CD4-positive, alpha-beta memory T cell (primary cell): Measurements from ENCODE around the gene EMC10. TPM values are rescaled to one million over a fixed set of nuclear protein-coding genes. Genes with fewer than 3 reads are reported as not detected.

Experiments used
- CTCF ChIA-PET: fragments of 350-600 bp; sonication (Branson Sonifier 250); formaldehyde crosslinking; loops from one replicate; lab custom pipeline; 2021; ENCODE audit warnings: inconsistent platforms; ENCODE audit not compliant: partially characterized antibody; lab: Charles Lee
- POLR2A ChIA-PET: fragments of 350-600 bp; sonication (Branson Sonifier 250); formaldehyde crosslinking; loops from one replicate; lab custom pipeline; 2021; ENCODE audit not compliant: partially characterized antibody; lab: Charles Lee
- DNase-seq, 5 donors: peaks; one replicate each; pipeline versions ENCODE4 v3.0.0 to v3.0.0-alpha.2; 2020 to 2022; ENCODE audit warnings: mixed read lengths in 1 of 5
- H3K27ac ChIP-seq: one replicate; pipeline ENCODE4 v1.7.0; 2013; ENCODE audit warnings: low read depth, low read length
- H3K27me3 ChIP-seq: 2 replicates; pipeline ENCODE4 v1.7.0; 2013; ENCODE audit warnings: mild to moderate bottlenecking, low read length, moderate library complexity; ENCODE audit not compliant: insufficient read depth
- H3K36me3 ChIP-seq: 2 replicates; pipeline ENCODE4 v1.7.0; 2013; ENCODE audit warnings: mild to moderate bottlenecking, low read length, moderate library complexity; ENCODE audit not compliant: insufficient read depth
- H3K4me1 ChIP-seq: 2 replicates; pipeline ENCODE4 v1.7.0; 2013; ENCODE audit warnings: mild to moderate bottlenecking, low read length, moderate library complexity; ENCODE audit not compliant: insufficient read depth
- H3K4me3 ChIP-seq, 2 donors: one replicate each; pipeline ENCODE4 v1.7.0; 2013; ENCODE audit warnings: low read length in 2 of 2, mild to moderate bottlenecking in 1 of 2
- H3K9me3 ChIP-seq, 2 donors: one replicate each; pipeline ENCODE4 v1.7.0; 2013; ENCODE audit warnings: low read length in 2 of 2, control low read depth in 1 of 2; ENCODE audit not compliant: control insufficient read depth in 1 of 2
- H3K27ac Mint-ChIP-seq, 7 donors: one replicate each; pipeline ENCODE4 v1.8.0; 2020 to 2021; ENCODE audit warnings: mixed read lengths in 7 of 7, mild to moderate bottlenecking in 6 of 7, inconsistent platforms in 3 of 7, moderate library complexity in 3 of 7
- H3K27me3 Mint-ChIP-seq, 2 donors: one replicate each; pipeline ENCODE4 v1.8.0; 2020 to 2021; ENCODE audit warnings: mixed read lengths in 2 of 2
- H3K36me3 Mint-ChIP-seq, 2 donors: one replicate each; pipeline ENCODE4 v1.8.0; 2020 to 2021; ENCODE audit warnings: mixed read lengths in 2 of 2, inconsistent platforms in 1 of 2, mild to moderate bottlenecking in 1 of 2
- H3K4me1 Mint-ChIP-seq, 4 donors: one replicate each; pipeline ENCODE4 v1.8.0; 2020 to 2021; ENCODE audit warnings: mixed read lengths in 4 of 4, mild to moderate bottlenecking in 1 of 4
- H3K4me3 Mint-ChIP-seq, 8 donors: one replicate each; pipeline ENCODE4 v1.8.0; 2020 to 2021; ENCODE audit warnings: mixed read lengths in 8 of 8, mild to moderate bottlenecking in 7 of 8, moderate library complexity in 6 of 8, inconsistent platforms in 3 of 8
- H3K9me3 Mint-ChIP-seq, 8 donors: one replicate each; pipeline ENCODE4 v1.8.0; 2020 to 2021; ENCODE audit warnings: mixed read lengths in 8 of 8, mild to moderate bottlenecking in 5 of 8, inconsistent platforms in 3 of 8, moderate library complexity in 1 of 8
- intact Hi-C: fragments of 100-400 bp; cut with micrococcal nuclease; formaldehyde crosslinking; loops from one replicate; pipeline ENCODE4 v1.15.1; 2023
- polyA plus RNA-seq, 2 donors: library from polyadenylated mRNA; unstranded; fragments of 300-500 nt; fragmentation: Illumina TruSeq; gene quantifications; one replicate each; pipeline ENCODE4 v1.2.3, GENCODE V29; 2021
- total RNA-seq, 2 experiments: library from RNA; stranded (reverse); gene quantifications; one replicate each; pipeline ENCODE4 v1.2.3, GENCODE V29; 2021

Gene EMC10
- total and polyA plus RNA-seq, 4 experiments from 2014 or later = 7.8 to 92.6 (median 46.9) TPM

DNA sequence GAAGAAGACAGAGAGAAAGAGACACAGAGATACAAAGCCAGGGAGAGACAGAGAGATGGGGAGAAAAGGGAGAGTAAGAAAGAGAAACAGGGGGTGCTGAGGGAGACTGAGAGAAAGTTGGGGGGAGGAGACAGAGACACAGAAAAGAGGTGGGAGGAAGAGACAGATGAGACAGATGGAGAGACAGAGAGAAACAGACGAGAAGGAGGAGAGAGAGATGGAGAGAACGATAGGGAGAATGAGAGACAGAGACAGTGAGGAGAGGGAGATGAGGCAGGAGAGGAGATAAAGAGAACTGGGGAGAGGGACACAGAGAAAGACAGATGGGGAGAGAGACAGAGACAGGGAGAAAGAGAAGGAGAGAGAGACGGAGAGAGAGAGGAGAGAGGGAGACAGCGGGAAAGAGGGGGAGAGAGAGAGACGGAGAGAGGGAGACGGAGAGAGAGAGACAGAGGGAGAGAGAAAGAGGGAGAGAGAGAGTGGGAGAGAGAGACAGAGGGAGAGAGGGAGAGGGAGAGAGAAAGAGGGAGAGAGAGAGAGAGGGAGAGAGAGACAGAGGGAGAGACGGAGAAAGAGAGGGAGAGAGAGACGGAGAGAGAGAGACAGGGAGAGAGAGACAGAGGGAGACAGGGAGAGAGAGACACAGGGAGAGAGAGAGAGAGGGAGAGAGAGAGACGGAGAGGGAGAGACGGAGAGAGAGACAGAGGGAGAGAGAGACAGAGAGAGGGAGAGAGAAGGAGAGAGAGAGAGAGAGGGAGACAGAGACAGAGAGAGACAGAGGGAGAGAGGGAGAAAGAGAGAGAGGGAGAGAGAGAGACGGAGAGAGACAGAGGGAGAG lies 22.1 kb downstream of the EMC10 start:
- intact Hi-C loops = no loop called here
- Mint-ChIP-seq H3K27ac (no peak overlapping the region), H3K9me3 (no peaks in the 10 kb centered on the region), H3K27me3 (no peaks in the 10 kb centered on the region), H3K4me1 (peaks cover 0 to 1% (median 0%) of the 10 kb centered on the region in 4 donors), H3K36me3 (peaks cover 1 to 7% of the 10 kb centered on the region in 2 donors), H3K4me3 (no peak overlapping the region)
- Histone ChIP-seq H3K4me1 (no peaks in the 10 kb centered on the region), H3K36me3 (no peaks in the 10 kb centered on the region), H3K27me3 (no peaks in the 10 kb centered on the region), H3K27ac (no peak overlapping the region), H3K9me3 (no peaks in the 10 kb centered on the region), H3K4me3 (no peak overlapping the region)
- POLR2A ChIA-PET = no interaction called here
- CTCF ChIA-PET = no interaction called here
- DNase-seq = no peak

DNA sequence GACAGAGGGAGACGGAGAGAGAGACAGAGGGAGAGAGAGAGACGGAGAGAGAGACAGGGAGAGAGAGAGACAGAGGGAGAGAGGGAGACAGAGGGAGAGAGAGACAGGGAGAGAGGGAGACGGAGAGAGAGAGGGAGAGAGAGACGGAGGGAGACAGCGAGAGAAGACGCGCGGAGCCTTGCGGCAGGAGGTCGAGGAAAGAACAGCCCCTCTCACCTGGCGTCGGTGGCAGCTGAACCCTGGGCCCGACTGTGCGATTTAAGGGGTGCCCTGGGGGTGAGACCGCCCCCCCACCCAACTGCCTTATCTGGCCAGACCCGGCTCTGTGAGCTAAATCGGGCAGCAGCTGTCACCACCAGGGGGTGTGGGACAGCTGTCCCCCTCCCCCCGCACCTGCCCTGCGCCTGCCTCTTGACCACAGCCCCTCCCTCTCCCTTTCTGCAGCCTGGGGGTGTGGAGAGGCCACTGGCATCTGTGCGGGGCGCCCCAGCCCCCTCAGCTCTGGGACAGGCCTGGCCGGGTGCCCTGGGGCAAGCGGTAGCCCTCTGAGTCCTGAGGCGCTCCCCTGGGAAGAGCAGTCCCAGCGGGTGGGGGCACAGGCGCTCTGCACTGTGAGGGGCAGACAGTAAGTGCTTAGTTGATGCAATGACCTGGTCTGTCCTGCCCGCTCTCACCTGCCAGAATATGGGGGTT lies 23.9 kb downstream of the EMC10 start:
- Mint-ChIP-seq H3K36me3 (peaks cover 3 to 6% of the 10 kb centered on the region in 2 donors), H3K9me3 (no peaks in the 10 kb centered on the region), H3K4me3 (no peak overlapping the region), H3K27me3 (no peaks in the 10 kb centered on the region), H3K27ac (no peak overlapping the region), H3K4me1 (no peaks in the 10 kb centered on the region)
- ChIA-PET POLR2A (no interaction called here), CTCF (no interaction called here)
- H3K36me3 ChIP-seq = no peaks in the 10 kb centered on the region
- no peak overlapping the region for H3K4me3 ChIP-seq
- H3K9me3 ChIP-seq = no peaks in the 10 kb centered on the region
- intact Hi-C loops = no loop called here
- peak in 1 of 5 donors; percentile 4 for DNase-seq
- H3K4me1 ChIP-seq = no peaks in the 10 kb centered on the region
- H3K27me3 ChIP-seq = no peaks in the 10 kb centered on the region
- no peak overlapping the region for H3K27ac ChIP-seq

GRCh38 chr19:50500753-50501151 lies 24.4 kb downstream of the EMC10 start:
- Histone ChIP-seq H3K4me1 (no peaks in the 10 kb centered on the region), H3K27ac (no peak overlapping the region), H3K36me3 (no peaks in the 10 kb centered on the region), H3K9me3 (no peaks in the 10 kb centered on the region), H3K4me3 (no peak overlapping the region), H3K27me3 (no peaks in the 10 kb centered on the region)
- Mint-ChIP-seq H3K36me3 (peaks cover 3% of the 10 kb centered on the region in 2 donors), H3K27ac (peak overlapping the region in 1 of 7 donors; percentile 48), H3K4me1 (no peaks in the 10 kb centered on the region), H3K27me3 (no peaks in the 10 kb centered on the region), H3K4me3 (no peak overlapping the region), H3K9me3 (no peaks in the 10 kb centered on the region)
- CTCF ChIA-PET = no interaction called here
- POLR2A ChIA-PET = no interaction called here
- intact Hi-C loops = no loop called here
- peak in 1 of 5 donors; percentile 12 for DNase-seq

DNA sequence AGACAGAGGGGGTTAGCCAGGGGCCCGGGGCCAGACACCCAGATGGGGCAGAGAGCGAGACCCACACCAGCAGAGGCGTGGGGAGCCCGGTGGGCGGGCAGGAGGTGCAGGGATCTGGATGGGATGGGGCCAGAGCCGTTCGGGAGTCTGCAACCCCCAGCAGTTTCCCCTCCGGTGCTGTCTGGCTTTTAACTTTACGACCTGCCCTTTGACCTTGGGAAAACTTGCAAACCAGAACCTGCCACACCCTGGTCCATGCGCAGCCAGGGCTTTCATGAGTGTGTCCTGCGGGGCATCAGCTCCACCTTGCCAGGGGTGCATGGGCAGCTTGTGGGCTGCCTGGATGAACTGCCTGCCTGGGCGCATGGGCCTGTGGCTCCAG lies 24.9 kb downstream of the EMC10 start:
- Mint-ChIP-seq H3K36me3 (peaks cover 2 to 3% of the 10 kb centered on the region in 2 donors), H3K27ac (peak overlapping the region in 1 of 7 donors; percentile 48), H3K4me1 (no peaks in the 10 kb centered on the region), H3K27me3 (no peaks in the 10 kb centered on the region), H3K9me3 (no peaks in the 10 kb centered on the region), H3K4me3 (no peak overlapping the region)
- Histone ChIP-seq H3K36me3 (no peaks in the 10 kb centered on the region), H3K27me3 (no peaks in the 10 kb centered on the region), H3K27ac (no peak overlapping the region), H3K4me1 (no peaks in the 10 kb centered on the region), H3K9me3 (no peaks in the 10 kb centered on the region), H3K4me3 (no peak overlapping the region)
- POLR2A ChIA-PET = no interaction called here
- CTCF ChIA-PET = no interaction called here
- DNase-seq = peak in 1 of 5 donors; percentile 22
- intact Hi-C loops = no loop called here

GRCh38 chr19:50501568-50502475 lies 25.5 kb downstream of the EMC10 start:
- Histone ChIP-seq H3K9me3 (no peaks in the 10 kb centered on the region), H3K4me1 (no peaks in the 10 kb centered on the region), H3K27ac (no peak overlapping the region), H3K4me3 (no peak overlapping the region), H3K27me3 (no peaks in the 10 kb centered on the region), H3K36me3 (no peaks in the 10 kb centered on the region)
- peak in 1 of 5 donors; percentile 26 for DNase-seq
- ChIA-PET CTCF (no interaction called here), POLR2A (interaction anchor here (1.4 kb wide), 1 partner anchor 23 kb away, joined by 3 read pairs; no protein-coding TSS in a partner anchor)
- H3K4me3 Mint-ChIP-seq = no peak overlapping the region
- no peaks in the 10 kb centered on the region for H3K4me1 Mint-ChIP-seq
- peaks cover 0 to 3% of the 10 kb centered on the region in 2 donors for H3K36me3 Mint-ChIP-seq
- H3K27ac Mint-ChIP-seq = peak overlapping the region in 1 of 7 donors; percentile 13
- intact Hi-C loops = no loop called here
- no peaks in the 10 kb centered on the region for H3K27me3 Mint-ChIP-seq
- no peaks in the 10 kb centered on the region for H3K9me3 Mint-ChIP-seq

GRCh38 chr19:50505856-50506611 lies 29.7 kb downstream of the EMC10 start:
- no peak overlapping the region for H3K4me3 Mint-ChIP-seq
- DNase-seq = peak in 1 of 5 donors; percentile 34
- no peaks in the 10 kb centered on the region for H3K9me3 Mint-ChIP-seq
- peaks cover 9% of the 10 kb centered on the region for H3K4me1 ChIP-seq
- H3K9me3 ChIP-seq = no peaks in the 10 kb centered on the region
- intact Hi-C loops = no loop called here
- peaks cover 5 to 17% (median 12%) of the 10 kb centered on the region in 4 donors for H3K4me1 Mint-ChIP-seq
- H3K4me3 ChIP-seq = no peak overlapping the region
- POLR2A ChIA-PET = no interaction called here
- peaks cover 0 to 3% of the 10 kb centered on the region in 2 donors for H3K36me3 Mint-ChIP-seq
- H3K27ac ChIP-seq = no peak overlapping the region
- CTCF ChIA-PET = no interaction called here
- no peak overlapping the region for H3K27ac Mint-ChIP-seq
- H3K27me3 ChIP-seq = no peaks in the 10 kb centered on the region
- H3K27me3 Mint-ChIP-seq = no peaks in the 10 kb centered on the region
- no peaks in the 10 kb centered on the region for H3K36me3 ChIP-seq
